Chondrocyte (in vitro differentiated cells): Measurements from ENCODE around the gene DNAH12. TPM values are rescaled to one million over a fixed set of nuclear protein-coding genes. Genes with fewer than 3 reads are reported as not detected.
A peak's percentile ranks its signal among the peaks of the same experiment; 100 is the strongest.

Experiments
- DNase-seq: peaks from one replicate; pipeline ENCODE4 v3.0.0; 2021; ENCODE audit warnings: mixed read lengths, low spot score
- H3K27ac Mint-ChIP-seq: one replicate; pipeline ENCODE4 v1.8.0; 2021; ENCODE audit warnings: mild to moderate bottlenecking, moderate library complexity, mixed read lengths; ENCODE audit not compliant: unreplicated experiment
- H3K27me3 Mint-ChIP-seq: 2 replicates; pipeline ENCODE4 v1.8.0; 2021; ENCODE audit warnings: low read depth, mixed read lengths
- H3K36me3 Mint-ChIP-seq: 2 replicates; pipeline ENCODE4 v1.8.0; 2021; ENCODE audit warnings: low read depth, mixed read lengths
- H3K4me1 Mint-ChIP-seq: 2 replicates; pipeline ENCODE4 v1.8.0; 2021; ENCODE audit warnings: low read depth, mild to moderate bottlenecking, mixed read lengths
- H3K4me3 Mint-ChIP-seq: one replicate; pipeline ENCODE4 v1.8.0; 2021; ENCODE audit warnings: mild to moderate bottlenecking, moderate library complexity, mixed read lengths; ENCODE audit not compliant: unreplicated experiment
- H3K9me3 Mint-ChIP-seq: 2 replicates; pipeline ENCODE4 v1.8.0; 2021; ENCODE audit warnings: low read depth, mixed read lengths
- CTCF ChIP-seq: fragments of 200-600 bp; sonication (generic); IDR thresholded peaks from 2 replicates; pipeline ENCODE4 v1.5.0; 2021; ENCODE audit warnings: antibody characterized with exemption, mild to moderate bottlenecking, moderate library complexity
- total RNA-seq: library from RNA; stranded (reverse); gene quantifications from 3 replicates; pipeline ENCODE4 v1.2.1, GENCODE V29; 2021

The DNAH12 gene
- total RNA-seq, 1 donor from 2014 or later = 0.02 TPM

- Mint-ChIP-seq H3K36me3 (peaks cover 1% of the 10 kb centered on the region), H3K27me3 (no peaks in the 10 kb centered on the region), H3K27ac (peak overlapping the region; percentile 100), H3K4me1 (peaks cover 38% of the 10 kb centered on the region), H3K4me3 (peak overlapping the region; percentile 95), H3K9me3 (no peaks in the 10 kb centered on the region)
- no peak for DNase-seq
- TF ChIP-seq CTCF = no peak
Observed at GRCh38 chr3:57555306-57555705, 11.2 kb upstream of the DNAH12 start.

GRCh38 chr3:57546616-57547015 is 2.5 kb upstream of the DNAH12 start:
- DNase-seq = no peak
- peaks cover 3% of the 10 kb centered on the region for H3K27me3 Mint-ChIP-seq
- H3K4me1 Mint-ChIP-seq = peaks cover 12% of the 10 kb centered on the region
- TF ChIP-seq CTCF = no peak
- H3K9me3 Mint-ChIP-seq = no peaks in the 10 kb centered on the region
- H3K27ac Mint-ChIP-seq = no peak overlapping the region
- no peak overlapping the region for H3K4me3 Mint-ChIP-seq
- H3K36me3 Mint-ChIP-seq = no peaks in the 10 kb centered on the region

- peaks cover 12% of the 10 kb centered on the region for H3K4me1 Mint-ChIP-seq
- no peak overlapping the region for H3K4me3 Mint-ChIP-seq
- no peaks in the 10 kb centered on the region for H3K9me3 Mint-ChIP-seq
- H3K36me3 Mint-ChIP-seq = no peaks in the 10 kb centered on the region
- DNase-seq = no peak
- no peak for TF ChIP-seq CTCF
- no peak overlapping the region for H3K27ac Mint-ChIP-seq
- peaks cover 3% of the 10 kb centered on the region for H3K27me3 Mint-ChIP-seq
Observed at GRCh38 chr3:57545636-57546268, 1.6 kb upstream of the DNAH12 start.

- no peak overlapping the region for H3K4me3 Mint-ChIP-seq
- DNase-seq = no peak
- H3K36me3 Mint-ChIP-seq = peaks cover 1% of the 10 kb centered on the region
- no peaks in the 10 kb centered on the region for H3K4me1 Mint-ChIP-seq
- H3K27ac Mint-ChIP-seq = no peak overlapping the region
- H3K27me3 Mint-ChIP-seq = no peaks in the 10 kb centered on the region
- peaks cover 2% of the 10 kb centered on the region for H3K9me3 Mint-ChIP-seq
- no peak for TF ChIP-seq CTCF
Observed at GRCh38 chr3:57538465-57538864, 5.7 kb downstream of the DNAH12 start.

GRCh38 chr3:57530071-57530608 is 14.0 kb downstream of the DNAH12 start:
- Mint-ChIP-seq H3K4me1 (peaks cover 7% of the 10 kb centered on the region), H3K27me3 (no peaks in the 10 kb centered on the region), H3K4me3 (no peak overlapping the region), H3K9me3 (peaks cover 6% of the 10 kb centered on the region), H3K27ac (no peak overlapping the region), H3K36me3 (no peaks in the 10 kb centered on the region)
- no peak for TF ChIP-seq CTCF
- no peak for DNase-seq
